Measurements from ENCODE around the gene ZDHHC24. TPM values are rescaled to one million over a fixed set of nuclear protein-coding genes. Genes with fewer than 3 reads are reported as not detected.

ZDHHC24 gene
- total RNA-seq, 1 experiment from 2014 or later = 10.5 TPM

DNA sequence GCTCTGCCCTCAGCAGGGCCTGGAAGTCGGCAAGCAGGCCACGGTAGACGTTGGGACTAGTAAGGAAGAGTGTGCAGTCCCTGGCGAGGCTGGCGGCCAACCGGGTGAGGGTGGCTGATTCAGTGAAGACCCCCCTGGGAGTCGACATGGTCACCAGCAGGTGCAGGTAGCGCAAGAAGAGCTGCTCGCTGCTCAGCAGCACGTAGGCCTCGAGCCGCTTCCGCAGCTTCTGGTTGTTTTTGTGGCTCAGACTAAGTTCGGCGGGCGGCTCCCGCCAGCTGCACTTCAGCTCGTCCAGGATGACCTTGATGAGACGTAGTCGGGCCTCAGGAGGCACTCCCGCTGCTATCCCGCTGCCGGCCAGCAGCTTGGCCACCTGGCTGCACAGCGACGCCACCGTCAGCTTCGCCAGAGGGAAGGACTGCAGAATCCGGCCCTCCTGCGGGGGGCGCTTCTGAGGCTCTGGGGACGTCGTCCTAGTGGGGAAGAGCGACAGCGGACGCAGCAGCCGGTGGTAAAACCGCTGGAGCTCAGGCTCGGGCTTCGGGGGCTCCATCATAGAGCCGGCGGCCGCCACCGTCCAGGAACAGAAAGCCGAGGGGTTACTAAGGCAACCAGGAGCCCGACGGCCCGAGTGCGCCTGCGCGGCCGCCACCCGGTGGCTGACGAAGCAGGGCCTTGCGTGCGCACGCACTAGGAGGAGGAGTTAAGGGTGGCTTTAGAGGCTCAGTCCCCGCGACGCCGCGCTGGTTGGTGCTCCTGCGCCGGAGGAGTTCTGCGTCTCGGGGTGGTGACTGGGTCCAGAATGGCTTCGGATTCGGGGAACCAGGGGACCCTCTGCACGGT, 46.8 kb upstream of the ZDHHC24 start, which contains the start of the genes CCDC87 and CCS (continued):
- TF ChIP-seq POLR2A (IDR thresholded peaks at IDR 0.05; ENCODE audit: borderline replicate concordance, extremely low read depth, insufficient read depth, insufficient read length) (peak; percentile 97), TCF7L2 (IDR thresholded peaks at IDR 0.05; ENCODE audit: borderline replicate concordance, extremely low read depth, insufficient read depth, insufficient read length) (peak; percentile 20), EZH2 (IDR thresholded peaks at IDR 0.05) (no peak), RAD21 (IDR thresholded peaks at IDR 0.05; ENCODE audit: low read depth) (peak; percentile 17; the same call in 1 of the 2 replicates)

DNA sequence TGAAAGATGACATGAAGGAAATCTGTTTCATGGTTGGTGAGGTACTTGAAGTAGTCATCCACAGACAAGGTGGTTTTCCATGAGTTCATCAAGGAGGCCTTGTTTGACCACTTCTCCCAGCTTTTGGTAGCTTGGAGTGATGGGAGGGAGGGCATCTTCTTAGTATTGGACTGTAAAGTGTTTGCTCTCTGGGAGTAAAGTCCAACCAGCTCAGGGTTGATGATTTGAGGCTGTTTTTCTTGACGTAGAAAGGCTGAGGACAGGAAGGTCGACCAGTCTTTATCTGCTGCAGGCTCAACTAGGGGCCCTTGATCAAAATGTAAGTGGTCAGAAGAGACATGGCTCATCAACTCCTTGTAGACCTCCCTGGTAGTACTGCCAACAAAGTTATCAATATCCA, 45.3 kb upstream of the ZDHHC24 start:
- H2AFZ ChIP-seq (ENCODE audit: low read depth, low read length, poor library complexity, severe bottlenecking) = no peak overlapping the region
- H3K36me3 ChIP-seq (ENCODE audit: control insufficient read depth in 1 of 2, insufficient read depth in 2 of 2, low read length in 2 of 2) = no peaks in the 10 kb centered on the region
- no peak overlapping the region for H3K27ac ChIP-seq (ENCODE audit: low read depth, low read length)
- H3K79me2 ChIP-seq (ENCODE audit: insufficient read depth, low read length) = peaks cover 12% of the 10 kb centered on the region; the same call in 1 of the 2 replicates
- no peak overlapping the region for H3K9ac ChIP-seq (ENCODE audit: low read length)
- no peak for ATAC-seq
- no peak overlapping the region for H3K4me2 ChIP-seq (ENCODE audit: low read length)
- no peaks in the 10 kb centered on the region for H3K9me2 ChIP-seq (ENCODE audit: insufficient read depth)
- ChIA-PET POLR2A (no interaction called here), CTCF (interaction anchor here (0.5 kb wide), 1 partner anchor 20 kb away, joined by 4 read pairs; no protein-coding TSS in a partner anchor), RAD21 (ENCODE audit: low non-redundant PET in 1 of 2, low total read pairs in 2 of 2, uncharacterized antibody in 2 of 2, unreplicated experiment in 2 of 2) (no interaction called here)
- H3K9me3 ChIP-seq (ENCODE audit: control insufficient read depth in 1 of 2, insufficient read depth in 1 of 2, low read depth in 1 of 2, low read length in 2 of 2) = peaks cover 0 to 3% of the 10 kb centered on the region in 2 experiments; a peak in 1 of 4 replicates
- no TSS peak for BruUV-seq (replicated peaks)
- H3K27me3 ChIP-seq (ENCODE audit: insufficient read depth, low read length) = no peaks in the 10 kb centered on the region
- intact Hi-C loops (cut with micrococcal nuclease) = no loop called here
- H3K4me1 ChIP-seq (ENCODE audit: control insufficient read depth in 1 of 2, insufficient read depth in 2 of 2, low read length in 2 of 2) = peaks cover 4 to 20% of the 10 kb centered on the region in 2 experiments
- no peak for DNase-seq (ENCODE audit: low read depth, low spot score)
- no peak overlapping the region for H3K4me3 ChIP-seq (replicated peaks in 1 of 2; ENCODE audit: low read depth in 1 of 2, low read length in 2 of 2)
- H4K20me1 ChIP-seq (ENCODE audit: insufficient read depth) = no peaks in the 10 kb centered on the region
- TF ChIP-seq CBX3 (IDR thresholded peaks at IDR 0.05; ENCODE audit: low read depth) (no peak), RAD21 (IDR thresholded peaks at IDR 0.05; ENCODE audit: low read depth) (no peak), TCF7L2 (IDR thresholded peaks at IDR 0.05; ENCODE audit: borderline replicate concordance, extremely low read depth, insufficient read depth, insufficient read length) (no peak), SP1 (IDR thresholded peaks at IDR 0.05; ENCODE audit: low read depth) (no peak), JUND (IDR thresholded peaks at IDR 0.05) (no peak), CEBPB (IDR thresholded peaks at IDR 0.05; ENCODE audit: low read depth) (no peak), ZNF274 (IDR thresholded peaks at IDR 0.05; ENCODE audit: low read depth, low read length) (no peak)
- TF ChIP-seq, protein P1, sequence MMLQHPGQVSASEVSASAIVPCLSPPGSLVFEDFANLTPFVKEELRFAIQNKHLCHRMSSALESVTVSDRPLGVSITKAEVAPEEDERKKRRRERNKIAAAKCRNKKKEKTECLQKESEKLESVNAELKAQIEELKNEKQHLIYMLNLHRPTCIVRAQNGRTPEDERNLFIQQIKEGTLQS (IDR thresholded peaks at IDR 0.05) = no peak

Measured in HCT116 (cell line).